Measurements from ENCODE around the gene MTX3. TPM values are rescaled to one million over a fixed set of nuclear protein-coding genes. Genes with fewer than 3 reads are reported as not detected.

MTX3 gene
- total and polyA plus RNA-seq, 10 of the 15 experiments (the other 5 are each of a cell fraction or from before 2014, with no cell fraction given): 1.8 to 18.9 (median 9.3) TPM

DNA sequence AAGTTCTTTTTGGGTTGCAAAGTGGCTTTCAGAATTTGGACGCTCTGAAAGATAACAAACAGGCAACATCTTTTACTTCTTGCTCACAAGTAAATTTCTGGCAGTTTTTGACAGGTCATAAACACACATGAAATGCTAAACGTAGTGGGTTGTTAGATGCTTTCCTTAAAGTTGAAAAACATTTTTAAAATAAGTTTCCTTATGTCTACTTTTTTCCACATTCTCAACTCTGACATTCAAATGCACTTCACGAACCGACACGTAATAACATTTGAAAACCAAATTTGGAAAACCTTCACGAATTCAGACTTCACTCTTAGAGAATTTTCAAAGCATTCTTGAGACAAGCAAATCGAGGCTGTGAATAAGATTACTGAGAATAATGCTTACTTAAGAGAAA lies 26.9 kb downstream of the MTX3 start:
- in situ Hi-C loops (cut with MboI): no loop called here
- ChIA-PET RAD21 (ENCODE audit: unreplicated experiment) (no interaction called here), POLR2A (no interaction called here), SMC1A (ENCODE audit: uncharacterized antibody, unreplicated experiment) (no interaction called here), CTCF (no interaction called here)
- H3K9ac ChIP-seq (ENCODE audit: control insufficient read depth, insufficient read depth, low read length): no peak overlapping the region
- BruUV-seq (replicated peaks): no TSS peak
- TF ChIP-seq EZH2 (IDR thresholded peaks at IDR 0.05; ENCODE audit: borderline replicate concordance, control insufficient read depth, low read depth, low read length) (no peak), ZZZ3 (IDR thresholded peaks at IDR 0.05; ENCODE audit: control insufficient read depth, insufficient read length, low read depth) (no peak), ZNF24 (IDR thresholded peaks at IDR 0.05) (no peak), NKRF (conservative IDR thresholded peaks at IDR 0.05) (no peak)
- TF ChIP-seq, protein P1, sequence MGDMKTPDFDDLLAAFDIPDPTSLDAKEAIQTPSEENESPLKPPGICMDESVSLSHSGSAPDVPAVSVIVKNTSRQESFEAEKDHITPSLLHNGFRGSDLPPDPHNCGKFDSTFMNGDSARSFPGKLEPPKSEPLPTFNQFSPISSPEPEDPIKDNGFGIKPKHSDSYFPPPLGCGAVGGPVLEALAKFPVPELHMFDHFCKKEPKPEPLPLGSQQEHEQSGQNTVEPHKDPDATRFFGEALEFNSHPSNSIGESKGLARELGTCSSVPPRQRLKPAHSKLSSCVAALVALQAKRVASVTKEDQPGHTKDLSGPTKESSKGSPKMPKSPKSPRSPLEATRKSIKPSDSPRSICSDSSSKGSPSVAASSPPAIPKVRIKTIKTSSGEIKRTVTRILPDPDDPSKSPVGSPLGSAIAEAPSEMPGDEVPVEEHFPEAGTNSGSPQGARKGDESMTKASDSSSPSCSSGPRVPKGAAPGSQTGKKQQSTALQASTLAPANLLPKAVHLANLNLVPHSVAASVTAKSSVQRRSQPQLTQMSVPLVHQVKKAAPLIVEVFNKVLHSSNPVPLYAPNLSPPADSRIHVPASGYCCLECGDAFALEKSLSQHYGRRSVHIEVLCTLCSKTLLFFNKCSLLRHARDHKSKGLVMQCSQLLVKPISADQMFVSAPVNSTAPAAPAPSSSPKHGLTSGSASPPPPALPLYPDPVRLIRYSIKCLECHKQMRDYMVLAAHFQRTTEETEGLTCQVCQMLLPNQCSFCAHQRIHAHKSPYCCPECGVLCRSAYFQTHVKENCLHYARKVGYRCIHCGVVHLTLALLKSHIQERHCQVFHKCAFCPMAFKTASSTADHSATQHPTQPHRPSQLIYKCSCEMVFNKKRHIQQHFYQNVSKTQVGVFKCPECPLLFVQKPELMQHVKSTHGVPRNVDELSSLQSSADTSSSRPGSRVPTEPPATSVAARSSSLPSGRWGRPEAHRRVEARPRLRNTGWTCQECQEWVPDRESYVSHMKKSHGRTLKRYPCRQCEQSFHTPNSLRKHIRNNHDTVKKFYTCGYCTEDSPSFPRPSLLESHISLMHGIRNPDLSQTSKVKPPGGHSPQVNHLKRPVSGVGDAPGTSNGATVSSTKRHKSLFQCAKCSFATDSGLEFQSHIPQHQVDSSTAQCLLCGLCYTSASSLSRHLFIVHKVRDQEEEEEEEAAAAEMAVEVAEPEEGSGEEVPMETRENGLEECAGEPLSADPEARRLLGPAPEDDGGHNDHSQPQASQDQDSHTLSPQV (IDR thresholded peaks at IDR 0.05): no peak
- H4K20me1 ChIP-seq (ENCODE audit: control insufficient read depth, insufficient read depth): no peaks in the 10 kb centered on the region
- no peak overlapping the region for H2AFZ ChIP-seq (ENCODE audit: control insufficient read depth, low read depth, low read length)
- no peaks in the 10 kb centered on the region for H3K36me3 ChIP-seq (ENCODE audit: control insufficient read depth in 2 of 2, insufficient read depth in 2 of 2, low read length in 1 of 2)
- H3K79me2 ChIP-seq (ENCODE audit: control insufficient read depth, insufficient read depth, low read length): no peaks in the 10 kb centered on the region
- FAIRE-seq: no peak
- no peak overlapping the region for H3K4me2 ChIP-seq (ENCODE audit: control insufficient read depth, insufficient read depth)
- no peak for ATAC-seq
- H3K9me3 ChIP-seq (replicated peaks; ENCODE audit: control insufficient read depth, insufficient read depth, low read length): no peaks in the 10 kb centered on the region
- H3K27me3 ChIP-seq (replicated peaks in 1 of 2; ENCODE audit: control insufficient read depth in 2 of 2, insufficient read depth in 2 of 2, low read length in 1 of 2): peaks cover 0 to 4% of the 10 kb centered on the region in 2 experiments; a peak in 1 of 4 replicates
- 41% methylated on average over 7 of the region's 7 CpGs for WGBS (ENCODE audit: insufficient coverage, insufficient replicate concordance, low lambda C conversion rate, missing lambda C conversion rate)
- no peak overlapping the region for H3K27ac ChIP-seq (ENCODE audit: control insufficient read depth, insufficient read depth)
- intact Hi-C loops (cut with micrococcal nuclease; ENCODE audit: unreplicated experiment): no loop called here
- no peak for DNase-seq (ENCODE audit: low read depth, low spot score)
- no peaks in the 10 kb centered on the region for H3K4me1 ChIP-seq (ENCODE audit: control insufficient read depth, insufficient read depth, low read length)
- no peak overlapping the region for H3K4me3 ChIP-seq

Measured in GM12878 (cell line).